ENCODE measurements around the gene B3GAT1.

Gene B3GAT1

DNA sequence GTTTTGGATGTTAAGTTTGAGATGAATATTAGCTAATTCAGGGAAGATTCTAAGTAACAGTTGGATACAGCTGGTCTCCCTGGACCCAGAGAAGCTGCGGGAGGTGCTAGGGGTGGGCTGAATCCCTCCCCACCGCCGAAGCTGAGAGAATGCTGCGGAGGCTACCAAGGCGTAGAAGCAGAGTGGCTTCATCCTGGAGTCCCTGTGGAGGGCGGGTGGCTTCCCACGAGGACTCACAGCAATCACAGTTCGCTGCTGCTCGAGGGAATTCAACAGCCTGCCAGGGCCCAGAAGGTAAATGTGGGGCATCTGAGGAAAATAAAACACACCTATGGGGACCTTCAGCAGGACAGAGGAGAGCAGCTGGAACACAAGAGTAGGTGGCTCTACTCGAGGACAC lies 11.1 kb upstream of the B3GAT1 start:
- H3K79me1 ChIP-seq (ENCODE audit: low read length) = no peaks in the 10 kb centered on the region
- H3K4me2 ChIP-seq (ENCODE audit: low read length) = no peak overlapping the region
- H3K18ac ChIP-seq (ENCODE audit: low read length) = no peak overlapping the region
- H3K27ac ChIP-seq (ENCODE audit: low read depth, low read length) = no peak overlapping the region
- no peak overlapping the region for H2BK5ac ChIP-seq (ENCODE audit: low read length)
- no peak for DNase-seq
- no peaks in the 10 kb centered on the region for H3K36me3 ChIP-seq (ENCODE audit: control insufficient read depth, insufficient read depth, low read length)
- H4K5ac ChIP-seq (ENCODE audit: low read length) = no peak overlapping the region
- H2BK120ac ChIP-seq (ENCODE audit: low read depth, low read length) = no peak overlapping the region
- H3K56ac ChIP-seq (ENCODE audit: low read length) = no peak overlapping the region
- H3K9ac ChIP-seq (ENCODE audit: low read length) = no peak overlapping the region
- H3K79me2 ChIP-seq (ENCODE audit: control insufficient read depth, insufficient read depth, low read length) = no peaks in the 10 kb centered on the region
- H4K8ac ChIP-seq (ENCODE audit: low read depth, low read length) = no peak overlapping the region
- no peaks in the 10 kb centered on the region for H3K4me1 ChIP-seq (ENCODE audit: control insufficient read depth, low read depth, low read length)
- no CpG with 5 or more reads among the region's 10 CpGs for WGBS (ENCODE audit: extremely low coverage, insufficient coverage, low lambda C conversion rate)
- no peak overlapping the region for H3K4me3 ChIP-seq (ENCODE audit: low read length)
- no peak overlapping the region for H2BK15ac ChIP-seq (replicated peaks; ENCODE audit: low read depth)
- H2AK5ac ChIP-seq (ENCODE audit: low read length) = no peak overlapping the region
- H3K27me3 ChIP-seq (ENCODE audit: insufficient read depth, low read length, poor library complexity) = no peaks in the 10 kb centered on the region
- no peak overlapping the region for H3K23ac ChIP-seq (ENCODE audit: low read length)
- H3K4ac ChIP-seq (ENCODE audit: low read depth, low read length) = no peak overlapping the region

GRCh38 chr11:134417871-134418840 lies 6.1 kb upstream of the B3GAT1 start:
- Histone ChIP-seq H2AK5ac (ENCODE audit: low read length) (no peak overlapping the region), H2BK5ac (ENCODE audit: low read length) (no peak overlapping the region), H3K9ac (ENCODE audit: low read length) (no peak overlapping the region), H2BK15ac (replicated peaks; ENCODE audit: low read depth) (no peak overlapping the region), H3K23ac (ENCODE audit: low read length) (no peak overlapping the region), H3K27ac (ENCODE audit: low read depth, low read length) (no peak overlapping the region), H4K5ac (ENCODE audit: low read length) (no peak overlapping the region), H4K8ac (ENCODE audit: low read depth, low read length) (no peak overlapping the region), H3K18ac (ENCODE audit: low read length) (no peak overlapping the region), H3K79me2 (ENCODE audit: control insufficient read depth, insufficient read depth, low read length) (no peaks in the 10 kb centered on the region), H3K4me1 (ENCODE audit: control insufficient read depth, low read depth, low read length) (peaks cover 3% of the 10 kb centered on the region), H3K4me3 (ENCODE audit: low read length) (no peak overlapping the region), H3K56ac (ENCODE audit: low read length) (no peak overlapping the region), H3K4me2 (ENCODE audit: low read length) (no peak overlapping the region), H3K36me3 (ENCODE audit: control insufficient read depth, insufficient read depth, low read length) (no peaks in the 10 kb centered on the region), H3K79me1 (ENCODE audit: low read length) (no peaks in the 10 kb centered on the region), H3K27me3 (ENCODE audit: insufficient read depth, low read length, poor library complexity) (peaks cover 2% of the 10 kb centered on the region), H3K4ac (ENCODE audit: low read depth, low read length) (no peak overlapping the region), H2BK120ac (ENCODE audit: low read depth, low read length) (no peak overlapping the region)
- WGBS (ENCODE audit: extremely low coverage, insufficient coverage, low lambda C conversion rate) = no CpG with 5 or more reads among the region's 14 CpGs
- no peak for DNase-seq

GRCh38 chr11:134416726-134417125 lies 4.7 kb upstream of the B3GAT1 start:
- Histone ChIP-seq H3K4me3 (ENCODE audit: low read length) (no peak overlapping the region), H2BK5ac (ENCODE audit: low read length) (no peak overlapping the region), H3K27me3 (ENCODE audit: insufficient read depth, low read length, poor library complexity) (peaks cover 2% of the 10 kb centered on the region), H3K36me3 (ENCODE audit: control insufficient read depth, insufficient read depth, low read length) (no peaks in the 10 kb centered on the region), H3K56ac (ENCODE audit: low read length) (no peak overlapping the region), H3K79me2 (ENCODE audit: control insufficient read depth, insufficient read depth, low read length) (no peaks in the 10 kb centered on the region), H3K79me1 (ENCODE audit: low read length) (no peaks in the 10 kb centered on the region), H3K9ac (ENCODE audit: low read length) (no peak overlapping the region), H3K27ac (ENCODE audit: low read depth, low read length) (no peak overlapping the region), H4K8ac (ENCODE audit: low read depth, low read length) (no peak overlapping the region), H3K4me1 (ENCODE audit: control insufficient read depth, low read depth, low read length) (peaks cover 3% of the 10 kb centered on the region), H2BK15ac (replicated peaks; ENCODE audit: low read depth) (no peak overlapping the region), H4K5ac (ENCODE audit: low read length) (no peak overlapping the region), H2AK5ac (ENCODE audit: low read length) (no peak overlapping the region), H2BK120ac (ENCODE audit: low read depth, low read length) (no peak overlapping the region), H3K4me2 (ENCODE audit: low read length) (no peak overlapping the region), H3K23ac (ENCODE audit: low read length) (peak overlapping the region; percentile 45), H3K4ac (ENCODE audit: low read depth, low read length) (no peak overlapping the region), H3K18ac (ENCODE audit: low read length) (no peak overlapping the region)
- no peak for DNase-seq
- no CpG with 5 or more reads among the region's 10 CpGs for WGBS (ENCODE audit: extremely low coverage, insufficient coverage, low lambda C conversion rate)

DNA sequence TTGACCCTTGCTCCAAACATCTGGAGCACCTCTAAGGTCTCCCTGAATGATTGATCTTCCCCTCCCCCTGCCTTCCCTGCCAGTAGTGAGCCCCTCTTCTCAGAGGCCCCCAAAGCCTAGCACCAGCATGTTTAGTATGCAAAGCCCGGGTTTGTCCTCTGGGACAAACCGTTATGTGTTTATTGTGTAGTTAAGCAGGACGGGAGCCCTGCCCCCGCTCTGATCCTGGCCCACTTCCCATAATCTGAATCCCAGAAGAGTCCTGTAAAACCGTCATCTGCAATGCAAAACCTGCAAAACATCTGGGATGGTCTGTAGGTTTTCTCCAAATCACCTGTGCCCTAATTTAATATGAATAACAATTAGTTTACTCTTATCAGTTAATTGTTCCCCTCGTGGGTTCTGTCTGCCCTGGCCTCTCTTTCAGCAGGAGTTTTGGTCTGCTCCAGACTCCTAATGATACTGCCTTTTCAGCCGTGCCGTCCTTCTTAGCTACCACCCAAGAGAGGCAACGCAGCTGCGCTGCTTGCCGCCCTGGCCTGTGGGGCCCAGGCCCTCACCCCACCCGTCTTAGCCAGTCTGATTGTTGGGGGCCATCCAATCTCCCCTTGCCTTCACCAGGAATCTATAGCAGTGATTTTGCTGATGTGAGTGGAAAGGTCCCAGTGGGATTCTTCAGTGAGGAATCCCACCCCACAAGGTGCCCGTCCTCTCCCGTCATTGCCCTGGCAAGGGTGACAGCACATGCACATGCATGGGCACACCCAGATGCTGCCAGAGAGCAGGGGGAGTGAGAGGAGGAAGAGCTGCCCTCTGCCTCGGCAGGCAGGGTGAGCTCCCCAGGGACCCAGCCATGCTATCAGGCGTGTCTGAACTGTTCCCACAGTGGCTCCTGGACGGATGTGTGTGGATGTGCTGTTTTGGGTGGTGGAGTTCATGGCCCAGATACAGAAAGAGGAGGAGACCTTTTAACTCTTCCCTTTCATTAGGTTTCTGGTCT lies 3.0 kb upstream of the B3GAT1 start:
- Histone ChIP-seq H4K5ac (ENCODE audit: low read length) (no peak overlapping the region), H3K27me3 (ENCODE audit: insufficient read depth, low read length, poor library complexity) (peaks cover 2% of the 10 kb centered on the region), H3K79me1 (ENCODE audit: low read length) (peaks cover 3% of the 10 kb centered on the region), H4K8ac (ENCODE audit: low read depth, low read length) (no peak overlapping the region), H3K36me3 (ENCODE audit: control insufficient read depth, insufficient read depth, low read length) (no peaks in the 10 kb centered on the region), H3K23ac (ENCODE audit: low read length) (no peak overlapping the region), H3K18ac (ENCODE audit: low read length) (no peak overlapping the region), H3K4me1 (ENCODE audit: control insufficient read depth, low read depth, low read length) (peaks cover 8% of the 10 kb centered on the region), H3K27ac (ENCODE audit: low read depth, low read length) (no peak overlapping the region), H2AK5ac (ENCODE audit: low read length) (no peak overlapping the region), H2BK120ac (ENCODE audit: low read depth, low read length) (no peak overlapping the region), H2BK15ac (replicated peaks; ENCODE audit: low read depth) (no peak overlapping the region), H2BK5ac (ENCODE audit: low read length) (no peak overlapping the region), H3K4me3 (ENCODE audit: low read length) (no peak overlapping the region), H3K4ac (ENCODE audit: low read depth, low read length) (no peak overlapping the region), H3K79me2 (ENCODE audit: control insufficient read depth, insufficient read depth, low read length) (peaks cover 1% of the 10 kb centered on the region), H3K56ac (ENCODE audit: low read length) (no peak overlapping the region), H3K9ac (ENCODE audit: low read length) (no peak overlapping the region), H3K4me2 (ENCODE audit: low read length) (no peak overlapping the region)
- no CpG with 5 or more reads among the region's 17 CpGs for WGBS (ENCODE audit: extremely low coverage, insufficient coverage, low lambda C conversion rate)
- no peak for DNase-seq

- H3K4me3 ChIP-seq (ENCODE audit: low read length) = no peak overlapping the region
- no peak overlapping the region for H3K9ac ChIP-seq (ENCODE audit: low read length)
- H3K79me2 ChIP-seq (ENCODE audit: control insufficient read depth, insufficient read depth, low read length) = peaks cover 1% of the 10 kb centered on the region
- no peak overlapping the region for H3K56ac ChIP-seq (ENCODE audit: low read length)
- H3K18ac ChIP-seq (ENCODE audit: low read length) = no peak overlapping the region
- no peak overlapping the region for H4K8ac ChIP-seq (ENCODE audit: low read depth, low read length)
- peaks cover 2% of the 10 kb centered on the region for H3K27me3 ChIP-seq (ENCODE audit: insufficient read depth, low read length, poor library complexity)
- no peak overlapping the region for H2AK5ac ChIP-seq (ENCODE audit: low read length)
- H2BK120ac ChIP-seq (ENCODE audit: low read depth, low read length) = no peak overlapping the region
- H3K4ac ChIP-seq (ENCODE audit: low read depth, low read length) = no peak overlapping the region
- H3K4me2 ChIP-seq (ENCODE audit: low read length) = no peak overlapping the region
- H3K4me1 ChIP-seq (ENCODE audit: control insufficient read depth, low read depth, low read length) = peaks cover 8% of the 10 kb centered on the region
- H3K23ac ChIP-seq (ENCODE audit: low read length) = no peak overlapping the region
- H3K79me1 ChIP-seq (ENCODE audit: low read length) = peaks cover 3% of the 10 kb centered on the region
- no peak overlapping the region for H4K5ac ChIP-seq (ENCODE audit: low read length)
- H3K27ac ChIP-seq (ENCODE audit: low read depth, low read length) = no peak overlapping the region
- H2BK15ac ChIP-seq (replicated peaks; ENCODE audit: low read depth) = no peak overlapping the region
- no peaks in the 10 kb centered on the region for H3K36me3 ChIP-seq (ENCODE audit: control insufficient read depth, insufficient read depth, low read length)
- WGBS (ENCODE audit: extremely low coverage, insufficient coverage, low lambda C conversion rate) = no CpG with 5 or more reads among the region's 18 CpGs
- H2BK5ac ChIP-seq (ENCODE audit: low read length) = no peak overlapping the region
- no peak for DNase-seq
Observed at GRCh38 chr11:134413826-134414731, 2.0 kb upstream of the B3GAT1 start.
